Measurements from ENCODE around the gene HSPG2.

DNA sequence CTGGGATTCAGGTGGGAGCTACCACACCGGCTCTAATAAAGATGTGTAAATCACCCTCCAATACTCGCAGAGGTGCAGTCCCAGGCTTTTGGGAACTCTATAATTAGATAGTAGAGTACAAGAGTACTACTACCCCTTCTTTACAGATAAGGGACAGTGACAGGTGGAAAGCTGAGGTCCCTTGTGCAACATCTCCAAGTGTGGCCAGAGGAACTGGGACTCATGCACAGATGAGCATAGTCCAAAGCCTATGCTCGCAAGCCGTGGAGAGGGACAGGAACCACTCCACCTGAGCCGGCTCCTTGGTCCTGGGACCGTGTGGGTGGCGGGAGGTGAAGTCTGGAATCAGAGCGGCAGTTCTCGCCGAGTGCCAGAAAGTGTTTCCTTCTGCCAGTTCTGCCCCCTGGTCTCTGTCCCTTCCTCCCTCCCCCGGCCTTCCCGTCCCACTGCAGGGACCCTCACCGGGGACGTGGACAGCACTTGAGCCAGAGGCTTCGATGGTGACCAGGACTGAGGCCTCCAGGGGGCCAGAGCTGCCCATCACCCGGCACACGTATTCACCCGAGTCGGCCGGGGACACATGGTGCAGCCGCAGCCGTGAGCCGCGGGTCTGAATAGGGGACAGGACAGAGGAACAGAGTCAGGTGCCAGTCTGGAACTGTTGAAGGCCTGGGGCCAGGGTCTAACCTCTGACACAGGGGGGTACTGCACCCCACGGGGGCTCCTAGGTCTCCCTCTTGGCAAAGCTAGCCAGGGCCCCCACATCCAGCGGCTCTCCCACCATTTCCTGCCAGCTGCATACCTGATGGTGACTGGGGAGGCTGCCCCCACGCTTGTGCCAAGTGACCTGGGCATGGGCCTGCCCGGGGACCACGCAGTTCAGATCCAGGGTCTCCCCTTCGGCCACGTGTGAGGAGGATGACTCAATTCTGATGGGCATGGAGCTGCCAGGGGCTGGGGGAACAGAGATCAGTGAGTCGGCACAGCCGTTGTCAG is 91.2 kb downstream of the HSPG2 start:
- TF ChIP-seq, protein P1, sequence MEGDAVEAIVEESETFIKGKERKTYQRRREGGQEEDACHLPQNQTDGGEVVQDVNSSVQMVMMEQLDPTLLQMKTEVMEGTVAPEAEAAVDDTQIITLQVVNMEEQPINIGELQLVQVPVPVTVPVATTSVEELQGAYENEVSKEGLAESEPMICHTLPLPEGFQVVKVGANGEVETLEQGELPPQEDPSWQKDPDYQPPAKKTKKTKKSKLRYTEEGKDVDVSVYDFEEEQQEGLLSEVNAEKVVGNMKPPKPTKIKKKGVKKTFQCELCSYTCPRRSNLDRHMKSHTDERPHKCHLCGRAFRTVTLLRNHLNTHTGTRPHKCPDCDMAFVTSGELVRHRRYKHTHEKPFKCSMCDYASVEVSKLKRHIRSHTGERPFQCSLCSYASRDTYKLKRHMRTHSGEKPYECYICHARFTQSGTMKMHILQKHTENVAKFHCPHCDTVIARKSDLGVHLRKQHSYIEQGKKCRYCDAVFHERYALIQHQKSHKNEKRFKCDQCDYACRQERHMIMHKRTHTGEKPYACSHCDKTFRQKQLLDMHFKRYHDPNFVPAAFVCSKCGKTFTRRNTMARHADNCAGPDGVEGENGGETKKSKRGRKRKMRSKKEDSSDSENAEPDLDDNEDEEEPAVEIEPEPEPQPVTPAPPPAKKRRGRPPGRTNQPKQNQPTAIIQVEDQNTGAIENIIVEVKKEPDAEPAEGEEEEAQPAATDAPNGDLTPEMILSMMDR (IDR thresholded peaks at IDR 0.05), result no peak
- TF ChIP-seq POLR2AphosphoS5 (IDR thresholded peaks at IDR 0.05; ENCODE audit: insufficient read depth in 1 of 2, low read depth in 1 of 2), result no peak
